Mesodermal cell (in vitro differentiated cells): ENCODE measurements around the gene CYB561D1.

Source experiments
- H3K27ac ChIP-seq: 2 replicates; pipeline ENCODE4 v1.7.0; 2013; ENCODE audit warnings: mild to moderate bottlenecking, low read depth, low read length, moderate library complexity; ENCODE audit not compliant: severe bottlenecking
- H3K36me3 ChIP-seq: 2 replicates; pipeline ENCODE4 v1.7.1; 2013; ENCODE audit warnings: mild to moderate bottlenecking, low read length, moderate library complexity; ENCODE audit not compliant: control insufficient read depth, insufficient read depth
- H3K4me1 ChIP-seq: one replicate; pipeline ENCODE4 v1.7.1; 2013; ENCODE audit warnings: mild to moderate bottlenecking, low read length; ENCODE audit not compliant: insufficient read depth, control insufficient read depth, poor library complexity, severe bottlenecking
- H3K4me3 ChIP-seq: 2 replicates; pipeline ENCODE4 v1.7.0; 2013; ENCODE audit warnings: low read length, control low read depth, mild to moderate bottlenecking; ENCODE audit not compliant: insufficient read depth, poor library complexity, severe bottlenecking; ENCODE audit errors: extremely low read depth
- H3K9me3 ChIP-seq: 2 replicates; pipeline ENCODE4 v1.7.1; 2013; ENCODE audit warnings: mild to moderate bottlenecking, low read length, moderate library complexity; ENCODE audit not compliant: control insufficient read depth
- WGBS, 2 experiments: methylation state at CpG; one replicate each; pipeline ENCODE4 v1.1.5; 2013; ENCODE audit warnings: missing lambda C conversion rate in 2 of 2; ENCODE audit not compliant: insufficient coverage in 2 of 2; 5-methylcytosine and 5-hydroxymethylcytosine counted together

The CYB561D1 gene

GRCh38 chr1:109501644-109502363, 7.9 kb downstream of the CYB561D1 start:
- H3K4me1 ChIP-seq, result peaks cover 43% of the 10 kb centered on the region
- no peaks in the 10 kb centered on the region for H3K9me3 ChIP-seq
- H3K27ac ChIP-seq, result peak overlapping the region; percentile 41
- 80% methylated on average over 4 to 5 of the region's 5 CpGs for WGBS, 2 experiments
- no peak overlapping the region for H3K4me3 ChIP-seq
- no peaks in the 10 kb centered on the region for H3K36me3 ChIP-seq

GRCh38 chr1:109502364-109502851, 8.5 kb downstream of the CYB561D1 start:
- no peak overlapping the region for H3K4me3 ChIP-seq
- WGBS, 2 experiments, result 88 to 93% methylated on average over 2 of the region's 3 CpGs
- H3K9me3 ChIP-seq, result no peaks in the 10 kb centered on the region
- peaks cover 43% of the 10 kb centered on the region for H3K4me1 ChIP-seq
- no peak overlapping the region for H3K27ac ChIP-seq
- H3K36me3 ChIP-seq, result no peaks in the 10 kb centered on the region

GRCh38 chr1:109503935-109504334, 10.0 kb downstream of the CYB561D1 start:
- no peak overlapping the region for H3K4me3 ChIP-seq
- no peaks in the 10 kb centered on the region for H3K36me3 ChIP-seq
- peaks cover 40% of the 10 kb centered on the region for H3K4me1 ChIP-seq
- 78 to 92% methylated on average over 3 to 4 of the region's 5 CpGs for WGBS, 2 experiments
- no peak overlapping the region for H3K27ac ChIP-seq
- no peaks in the 10 kb centered on the region for H3K9me3 ChIP-seq

DNA sequence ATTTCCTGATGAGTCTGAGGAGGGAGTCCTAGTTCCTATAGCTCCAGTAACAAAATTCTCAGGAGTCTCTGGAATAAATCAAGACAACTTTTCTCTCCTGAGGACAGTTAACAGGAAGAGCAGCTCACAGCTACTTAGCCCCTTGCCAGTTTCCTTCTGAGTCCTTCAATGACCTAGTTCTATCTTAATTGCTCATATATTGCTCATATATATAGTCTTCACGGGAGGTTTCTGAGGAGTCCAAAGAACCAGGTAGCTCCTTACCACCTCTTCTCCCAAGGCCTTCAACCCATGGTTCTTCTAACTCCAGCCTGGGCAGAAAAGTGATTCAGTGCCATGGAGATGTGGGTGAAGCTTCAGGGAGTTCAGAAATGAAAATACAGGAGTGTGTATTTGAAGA, 11.1 kb downstream of the CYB561D1 start:
- Histone ChIP-seq H3K4me1 (peaks cover 32% of the 10 kb centered on the region), H3K9me3 (no peaks in the 10 kb centered on the region), H3K4me3 (no peak overlapping the region), H3K36me3 (no peaks in the 10 kb centered on the region), H3K27ac (no peak overlapping the region)
- WGBS, 2 experiments, result no CpG with 5 or more reads among the region's 1 CpG

GRCh38 chr1:109508001-109508872, 14.3 kb downstream of the CYB561D1 start:
- H3K4me3 ChIP-seq, result no peak overlapping the region
- H3K9me3 ChIP-seq, result no peaks in the 10 kb centered on the region
- H3K36me3 ChIP-seq, result no peaks in the 10 kb centered on the region
- WGBS, 2 experiments, result 89 to 91% methylated on average over 25 of the region's 25 CpGs
- peaks cover 6% of the 10 kb centered on the region for H3K4me1 ChIP-seq
- H3K27ac ChIP-seq, result no peak overlapping the region

DNA sequence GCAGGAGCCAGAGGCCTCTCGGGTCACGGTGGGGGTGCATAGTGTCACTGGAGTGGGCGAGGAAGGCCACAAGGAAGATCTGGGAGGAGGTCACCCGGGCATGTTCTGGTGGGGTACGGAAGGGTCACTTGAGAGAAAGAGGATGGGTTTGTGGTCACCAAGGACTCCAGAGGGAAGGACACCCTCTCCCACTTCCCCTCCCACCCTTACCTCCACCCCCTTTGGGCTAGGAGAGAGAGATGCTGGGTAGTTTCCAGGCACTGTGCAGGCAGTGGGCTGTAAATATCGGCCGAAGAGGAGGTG, 14.9 kb downstream of the CYB561D1 start:
- WGBS, 2 experiments, result 69 to 81% methylated on average over 4 to 6 of the region's 7 CpGs
- H3K4me1 ChIP-seq, result peaks cover 6% of the 10 kb centered on the region
- H3K9me3 ChIP-seq, result no peaks in the 10 kb centered on the region
- peak overlapping the region; percentile 49 for H3K4me3 ChIP-seq
- no peak overlapping the region for H3K27ac ChIP-seq
- no peaks in the 10 kb centered on the region for H3K36me3 ChIP-seq

GRCh38 chr1:109509176-109510134, 15.6 kb downstream of the CYB561D1 start, which contains the start of gene AMIGO1:
Gene AMIGO1 (minus strand): TSS chr1:109509727. CDS start chr1:109508912, 815 bp downstream.
- Histone ChIP-seq H3K4me1 (peaks cover 6% of the 10 kb centered on the region), H3K36me3 (no peaks in the 10 kb centered on the region), H3K4me3 (peak within 1 kb of the TSS; percentile 49), H3K9me3 (no peaks in the 10 kb centered on the region), H3K27ac (no peak within 1 kb of the TSS)
- WGBS, 2 experiments, result 1 to 2% methylated on average over 63 to 71 of the region's 100 CpGs

GRCh38 chr1:109513110-109513710, 19.3 kb downstream of the CYB561D1 start:
- Histone ChIP-seq H3K4me3 (no peak overlapping the region), H3K27ac (no peak overlapping the region), H3K9me3 (no peaks in the 10 kb centered on the region), H3K4me1 (peaks cover 16% of the 10 kb centered on the region), H3K36me3 (no peaks in the 10 kb centered on the region)
- 83% methylated on average over 1 of the region's 2 CpGs; no CpG with 5 or more reads in 1 of the 2 experiments for WGBS, 2 experiments

DNA sequence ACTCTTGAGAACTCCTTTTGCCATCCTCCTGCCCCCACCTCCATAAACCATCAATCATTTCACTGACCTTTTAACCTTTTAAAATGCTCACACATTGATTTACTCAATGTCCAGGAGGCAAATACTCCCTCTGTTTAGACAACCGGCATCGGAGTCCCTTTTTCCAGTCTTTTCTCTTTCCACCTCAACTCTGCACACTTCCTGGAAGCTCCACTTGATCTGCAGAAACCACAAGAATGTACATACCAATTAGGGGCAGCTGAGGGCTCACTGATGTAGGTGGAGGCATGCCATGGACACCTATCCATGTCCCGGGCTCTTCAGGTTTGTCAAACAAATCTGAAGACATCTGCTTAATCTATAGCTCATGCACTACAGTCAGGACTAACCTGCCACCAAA, 21.0 kb downstream of the CYB561D1 start:
- Histone ChIP-seq H3K4me3 (no peak overlapping the region), H3K9me3 (no peaks in the 10 kb centered on the region), H3K36me3 (no peaks in the 10 kb centered on the region), H3K4me1 (peaks cover 16% of the 10 kb centered on the region), H3K27ac (no peak overlapping the region)
- WGBS, 2 experiments, result 95 to 100% methylated on average over 3 of the region's 3 CpGs

DNA sequence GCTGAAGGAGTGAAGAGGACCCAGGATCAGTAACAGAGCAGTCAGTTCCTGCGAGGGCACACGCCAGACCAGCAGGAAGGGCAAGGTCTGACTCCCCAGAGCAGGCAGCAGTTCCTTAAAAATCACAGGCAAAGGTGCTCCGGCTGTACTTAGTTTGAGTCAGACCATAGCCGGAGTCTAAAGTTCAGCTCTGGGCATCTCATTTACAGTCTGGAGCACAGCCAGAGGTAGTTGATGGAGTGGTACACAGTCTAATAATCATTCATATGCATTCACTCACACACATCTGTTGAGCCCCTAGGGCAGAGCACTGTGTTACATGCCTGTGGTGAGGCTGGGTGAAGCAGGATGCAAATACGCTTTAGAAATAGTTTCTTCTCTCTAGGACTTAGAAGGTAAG, 23.0 kb downstream of the CYB561D1 start:
- WGBS, 2 experiments, result 83 to 96% methylated on average over 3 to 4 of the region's 5 CpGs
- Histone ChIP-seq H3K4me1 (peaks cover 17% of the 10 kb centered on the region), H3K36me3 (no peaks in the 10 kb centered on the region), H3K27ac (no peak overlapping the region), H3K4me3 (no peak overlapping the region), H3K9me3 (no peaks in the 10 kb centered on the region)
